ENCODE measurements around the gene ARID3B.
"Not testable (repeated sequence)": the region's sequence is repeated elsewhere in the genome, so short reads cannot be mapped to it uniquely, and the experiment has no call there.

Gene ARID3B

GRCh38 chr15:74540761-74541493, at the start of gene ARID3B:
Gene ARID3B (plus strand): TSS chr15:74541220. CDS start chr15:74543937, 2,717 bp downstream.
- DNase-seq (ENCODE audit: low spot score) = peak; percentile 98

GRCh38 chr15:74496648-74497047, 44.4 kb upstream of the ARID3B start:
- DNase-seq (ENCODE audit: low spot score) = no peak

- no peak for DNase-seq (ENCODE audit: low spot score)
These were observed 43.4 kb upstream of the ARID3B start for GRCh38 chr15:74497584-74497983.

- no peak for DNase-seq (ENCODE audit: low spot score)
These were observed 41.7 kb upstream of the ARID3B start for GRCh38 chr15:74499366-74499765.

- DNase-seq (ENCODE audit: low spot score) = no peak
These were observed 40.6 kb upstream of the ARID3B start for GRCh38 chr15:74500401-74500800.

GRCh38 chr15:74502301-74502700, 38.7 kb upstream of the ARID3B start:
- no peak for DNase-seq (ENCODE audit: low spot score)

- no peak for DNase-seq (ENCODE audit: low spot score)
These were observed 36.6 kb upstream of the ARID3B start for GRCh38 chr15:74504418-74504817.

- DNase-seq (ENCODE audit: low spot score) = no peak
These were observed 36.2 kb upstream of the ARID3B start for GRCh38 chr15:74504836-74505235.

GRCh38 chr15:74505837-74506514, 35.0 kb upstream of the ARID3B start:
- DNase-seq (ENCODE audit: low spot score) = peak; percentile 43

GRCh38 chr15:74506515-74506840, 34.5 kb upstream of the ARID3B start:
- DNase-seq (ENCODE audit: low spot score) = no peak

- no peak for DNase-seq (ENCODE audit: low spot score)
These were observed 29.4 kb upstream of the ARID3B start for GRCh38 chr15:74511583-74511982.

GRCh38 chr15:74514059-74514458, 27.0 kb upstream of the ARID3B start:
- DNase-seq (ENCODE audit: low spot score) = not testable (repeated sequence)

GRCh38 chr15:74517096-74517495, 23.9 kb upstream of the ARID3B start:
- no peak for DNase-seq (ENCODE audit: low spot score)

- DNase-seq (ENCODE audit: low spot score) = no peak
These were observed 21.7 kb upstream of the ARID3B start for GRCh38 chr15:74519311-74519710.

- no peak for DNase-seq (ENCODE audit: low spot score)
These were observed 20.6 kb upstream of the ARID3B start for GRCh38 chr15:74520407-74520806.

GRCh38 chr15:74523982-74524381, 17.0 kb upstream of the ARID3B start:
- DNase-seq (ENCODE audit: low spot score) = no peak

GRCh38 chr15:74525309-74525708, 15.7 kb upstream of the ARID3B start:
- no peak for DNase-seq (ENCODE audit: low spot score)

GRCh38 chr15:74525945-74526344, 15.1 kb upstream of the ARID3B start:
- DNase-seq (ENCODE audit: low spot score) = peak; percentile 67

- DNase-seq (ENCODE audit: low spot score) = no peak
These were observed 12.1 kb upstream of the ARID3B start for GRCh38 chr15:74528876-74529275.

- DNase-seq (ENCODE audit: low spot score) = no peak
These were observed 11.1 kb upstream of the ARID3B start for GRCh38 chr15:74529921-74530320.

GRCh38 chr15:74530771-74531143, 10.3 kb upstream of the ARID3B start:
- DNase-seq (ENCODE audit: low spot score) = no peak

- DNase-seq (ENCODE audit: low spot score) = peak; percentile 61
These were observed 9.7 kb upstream of the ARID3B start for GRCh38 chr15:74531144-74531811.

GRCh38 chr15:74535388-74536084, 5.5 kb upstream of the ARID3B start:
- DNase-seq (ENCODE audit: low spot score) = no peak

Data from AG20443 (cell line).